Parathyroid adenoma (tissue), 2 donors: ENCODE measurements around the gene COL18A1.

Experiments used
- H2AFZ ChIP-seq: fragments of 300-600 bp; sonication (generic); one replicate; pipeline ENCODE4 v1.7.0; 2017; ENCODE audit warnings: antibody characterized with exemption, mild to moderate bottlenecking
- H3K27ac ChIP-seq: fragments of 300-600 bp; sonication (generic); one replicate; pipeline ENCODE4 v1.7.0; 2017
- H3K27me3 ChIP-seq: fragments of 300-600 bp; sonication (generic); one replicate; pipeline ENCODE4 v1.7.0; 2017; ENCODE audit warnings: low read length; ENCODE audit not compliant: control insufficient read depth, insufficient read depth
- H3K36me3 ChIP-seq: fragments of 300-600 bp; sonication (generic); one replicate; pipeline ENCODE4 v1.7.0; 2017; ENCODE audit warnings: low read length; ENCODE audit not compliant: control insufficient read depth, insufficient read depth
- H3K4me1 ChIP-seq: fragments of 300-600 bp; sonication (generic); one replicate; pipeline ENCODE4 v1.7.0; 2017; ENCODE audit warnings: control low read depth
- H3K4me2 ChIP-seq: fragments of 300-600 bp; sonication (generic); one replicate; pipeline ENCODE4 v1.7.0; 2017; ENCODE audit warnings: low read length
- H3K4me3 ChIP-seq: fragments of 300-600 bp; sonication (generic); one replicate; pipeline ENCODE4 v1.7.0; 2017; ENCODE audit warnings: low read depth, low read length
- H3K79me2 ChIP-seq: fragments of 300-600 bp; sonication (generic); one replicate; pipeline ENCODE4 v1.7.0; 2017; ENCODE audit warnings: control low read depth
- H3K9ac ChIP-seq: fragments of 300-600 bp; sonication (generic); one replicate; pipeline ENCODE4 v1.7.0; 2017; ENCODE audit warnings: mild to moderate bottlenecking
- H3K9me3 ChIP-seq: fragments of 300-600 bp; sonication (generic); one replicate; pipeline ENCODE4 v1.7.0; 2017; ENCODE audit warnings: low read length; ENCODE audit not compliant: control insufficient read depth
- CTCF ChIP-seq: fragments of 300-600 bp; sonication (generic); IDR thresholded peaks from one replicate; pipeline ENCODE4 v1.7.0; 2017; ENCODE audit warnings: antibody characterized with exemption, mild to moderate bottlenecking
- donor health status: primary hyperparathyroidism.

Gene COL18A1

GRCh38 chr21:45411810-45412206 lies 6.8 kb downstream of the COL18A1 start:
- no peaks in the 10 kb centered on the region for H3K9me3 ChIP-seq
- no peaks in the 10 kb centered on the region for H3K79me2 ChIP-seq
- no peak overlapping the region for H3K4me2 ChIP-seq
- H3K36me3 ChIP-seq, result no peaks in the 10 kb centered on the region
- no peak overlapping the region for H3K9ac ChIP-seq
- no peaks in the 10 kb centered on the region for H3K27me3 ChIP-seq
- no peak overlapping the region for H3K4me3 ChIP-seq
- no peak overlapping the region for H3K27ac ChIP-seq
- no peaks in the 10 kb centered on the region for H3K4me1 ChIP-seq
- TF ChIP-seq CTCF, result no peak
- no peak overlapping the region for H2AFZ ChIP-seq

GRCh38 chr21:45412491-45412890 lies 7.5 kb downstream of the COL18A1 start:
- no peaks in the 10 kb centered on the region for H3K4me1 ChIP-seq

GRCh38 chr21:45412909-45413611 lies 8.1 kb downstream of the COL18A1 start:
- H3K27ac ChIP-seq, result no peak overlapping the region
- H3K27me3 ChIP-seq, result no peaks in the 10 kb centered on the region
- no peaks in the 10 kb centered on the region for H3K4me1 ChIP-seq
- no peak overlapping the region for H3K4me3 ChIP-seq
- no peaks in the 10 kb centered on the region for H3K9me3 ChIP-seq
- no peak overlapping the region for H3K9ac ChIP-seq
- no peaks in the 10 kb centered on the region for H3K36me3 ChIP-seq
- no peak for TF ChIP-seq CTCF
- no peaks in the 10 kb centered on the region for H3K79me2 ChIP-seq
- no peak overlapping the region for H2AFZ ChIP-seq
- no peak overlapping the region for H3K4me2 ChIP-seq

More at GRCh38 chr21:45412491-45412890, 7.5 kb downstream of the COL18A1 start:
- H3K9ac ChIP-seq, result no peak overlapping the region
- H3K9me3 ChIP-seq, result no peaks in the 10 kb centered on the region
- H3K36me3 ChIP-seq, result no peaks in the 10 kb centered on the region
- no peaks in the 10 kb centered on the region for H3K27me3 ChIP-seq
- H3K79me2 ChIP-seq, result no peaks in the 10 kb centered on the region
- H3K27ac ChIP-seq, result no peak overlapping the region
- H3K4me2 ChIP-seq, result no peak overlapping the region
- TF ChIP-seq CTCF, result no peak
- no peak overlapping the region for H3K4me3 ChIP-seq
- no peak overlapping the region for H2AFZ ChIP-seq

- H3K27me3 ChIP-seq, result no peaks in the 10 kb centered on the region
- H3K4me1 ChIP-seq, result no peaks in the 10 kb centered on the region
- no peak overlapping the region for H3K9ac ChIP-seq
- H3K4me3 ChIP-seq, result no peak overlapping the region
- no peak overlapping the region for H2AFZ ChIP-seq
- no peak overlapping the region for H3K27ac ChIP-seq
- H3K36me3 ChIP-seq, result no peaks in the 10 kb centered on the region
- no peaks in the 10 kb centered on the region for H3K9me3 ChIP-seq
- TF ChIP-seq CTCF, result no peak
- H3K79me2 ChIP-seq, result no peaks in the 10 kb centered on the region
- no peak overlapping the region for H3K4me2 ChIP-seq
These were observed 9.0 kb downstream of the COL18A1 start for GRCh38 chr21:45413922-45414321.
